Liver (tissue), 3 donors: Measurements from ENCODE around the gene PLAAT4.
"Not testable (repeated sequence)": the region's sequence is repeated elsewhere in the genome, so short reads cannot be mapped to it uniquely, and the experiment has no call there.

Experiments
- RAD21 ChIP-seq, 2 donors: IDR thresholded peaks; 2 replicates each; pipeline ENCODE4 v1.6.1; 2016; ENCODE audit warnings: antibody characterized with exemption in 2 of 2, mild to moderate bottlenecking in 2 of 2
- TF ChIP-seq, protein P1 (sequence below): fragments of 150-350 bp; IDR thresholded peaks from 2 replicates; pipeline ENCODE4 v1.5.1; 2017; ENCODE audit warnings: improper control_type of control experiment, low read depth, low read length; ENCODE audit not compliant: missing input control
- donor health status: healthy.
- donor health status: healthy.

DNA sequence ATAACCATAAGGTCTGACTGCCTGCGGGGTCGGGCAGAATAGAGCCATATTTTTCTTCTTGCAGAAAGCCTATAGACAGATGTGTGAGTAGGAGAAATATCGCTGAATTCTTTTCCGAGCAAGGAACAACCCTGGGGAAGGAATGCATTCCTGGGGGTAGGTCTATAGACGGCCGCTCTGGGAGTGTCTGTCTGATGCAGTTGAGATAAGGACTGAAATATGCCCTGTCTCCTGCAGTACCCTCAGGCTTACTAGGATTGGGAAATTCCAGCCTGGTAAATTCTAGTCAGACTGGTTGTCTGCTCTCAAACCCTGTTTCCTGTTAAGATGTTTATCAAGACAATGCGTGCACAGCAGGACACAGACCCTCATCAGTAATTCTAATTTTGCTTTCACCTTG lies 44.6 kb downstream of the PLAAT4 start:
- TF ChIP-seq, protein P1, sequence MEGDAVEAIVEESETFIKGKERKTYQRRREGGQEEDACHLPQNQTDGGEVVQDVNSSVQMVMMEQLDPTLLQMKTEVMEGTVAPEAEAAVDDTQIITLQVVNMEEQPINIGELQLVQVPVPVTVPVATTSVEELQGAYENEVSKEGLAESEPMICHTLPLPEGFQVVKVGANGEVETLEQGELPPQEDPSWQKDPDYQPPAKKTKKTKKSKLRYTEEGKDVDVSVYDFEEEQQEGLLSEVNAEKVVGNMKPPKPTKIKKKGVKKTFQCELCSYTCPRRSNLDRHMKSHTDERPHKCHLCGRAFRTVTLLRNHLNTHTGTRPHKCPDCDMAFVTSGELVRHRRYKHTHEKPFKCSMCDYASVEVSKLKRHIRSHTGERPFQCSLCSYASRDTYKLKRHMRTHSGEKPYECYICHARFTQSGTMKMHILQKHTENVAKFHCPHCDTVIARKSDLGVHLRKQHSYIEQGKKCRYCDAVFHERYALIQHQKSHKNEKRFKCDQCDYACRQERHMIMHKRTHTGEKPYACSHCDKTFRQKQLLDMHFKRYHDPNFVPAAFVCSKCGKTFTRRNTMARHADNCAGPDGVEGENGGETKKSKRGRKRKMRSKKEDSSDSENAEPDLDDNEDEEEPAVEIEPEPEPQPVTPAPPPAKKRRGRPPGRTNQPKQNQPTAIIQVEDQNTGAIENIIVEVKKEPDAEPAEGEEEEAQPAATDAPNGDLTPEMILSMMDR: not testable (repeated sequence)
- TF ChIP-seq RAD21 (IDR thresholded peaks at IDR 0.05): not testable (repeated sequence)
